ENCODE measurements around the gene HIP1.
"Not testable (repeated sequence)": the region's sequence is repeated elsewhere in the genome, so short reads cannot be mapped to it uniquely, and the experiment has no call there.

GRCh38 chr7:75779516-75779915, 40.8 kb upstream of the HIP1 start:
- not testable (repeated sequence) for TF ChIP-seq CTCF (IDR thresholded peaks at IDR 0.05); MAX (IDR thresholded peaks at IDR 0.05; ENCODE audit: low read depth); EP300 (IDR thresholded peaks at IDR 0.05; ENCODE audit: borderline replicate concordance in 1 of 2, low read depth in 1 of 2, low read length in 1 of 2); EZH2phosphoT487 (IDR thresholded peaks at IDR 0.05; ENCODE audit: borderline replicate concordance, low read depth); POLR2AphosphoS5 (IDR thresholded peaks at IDR 0.05; ENCODE audit: low read depth, low read length); SMC3 (IDR thresholded peaks at IDR 0.05; ENCODE audit: low read depth, low read length); USF2 (IDR thresholded peaks at IDR 0.05; ENCODE audit: borderline replicate concordance, low read depth, low read length); NFIC (IDR thresholded peaks at IDR 0.05; ENCODE audit: borderline replicate concordance); TAF1 (IDR thresholded peaks at IDR 0.05; ENCODE audit: borderline replicate concordance, low read depth, low read length); ZBTB33 (IDR thresholded peaks at IDR 0.05; ENCODE audit: borderline replicate concordance, low read depth)
